Anterior cingulate cortex (tissue), 58 donors: ENCODE data around the gene ZDHHC7.

Experiments used
- DNase-seq, 58 donors: peaks; one replicate each; lab custom pipeline; 2025; lab: John Stamatoyannopoulos, UW

Gene ZDHHC7

DNA sequence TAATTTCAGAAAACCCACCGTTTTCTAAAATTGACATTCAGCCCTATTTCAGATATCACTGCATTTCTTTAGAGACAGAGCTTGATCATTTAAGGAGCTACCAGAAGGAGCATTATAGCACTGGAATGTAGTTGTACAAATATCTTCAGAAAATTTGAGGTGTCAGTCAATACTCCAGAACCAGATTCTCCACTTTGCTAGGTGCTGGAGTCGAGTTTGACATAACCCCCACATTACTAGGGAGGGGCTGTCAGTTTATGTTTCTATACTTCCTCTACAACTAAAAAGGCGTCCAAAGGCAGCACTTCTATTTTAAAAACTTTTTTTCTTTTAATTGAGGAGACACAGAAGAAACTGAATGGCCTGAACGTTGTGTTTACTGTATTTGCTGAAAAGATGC, 15.4 kb upstream of the ZDHHC7 start:
- DNase-seq, result no peak

DNA sequence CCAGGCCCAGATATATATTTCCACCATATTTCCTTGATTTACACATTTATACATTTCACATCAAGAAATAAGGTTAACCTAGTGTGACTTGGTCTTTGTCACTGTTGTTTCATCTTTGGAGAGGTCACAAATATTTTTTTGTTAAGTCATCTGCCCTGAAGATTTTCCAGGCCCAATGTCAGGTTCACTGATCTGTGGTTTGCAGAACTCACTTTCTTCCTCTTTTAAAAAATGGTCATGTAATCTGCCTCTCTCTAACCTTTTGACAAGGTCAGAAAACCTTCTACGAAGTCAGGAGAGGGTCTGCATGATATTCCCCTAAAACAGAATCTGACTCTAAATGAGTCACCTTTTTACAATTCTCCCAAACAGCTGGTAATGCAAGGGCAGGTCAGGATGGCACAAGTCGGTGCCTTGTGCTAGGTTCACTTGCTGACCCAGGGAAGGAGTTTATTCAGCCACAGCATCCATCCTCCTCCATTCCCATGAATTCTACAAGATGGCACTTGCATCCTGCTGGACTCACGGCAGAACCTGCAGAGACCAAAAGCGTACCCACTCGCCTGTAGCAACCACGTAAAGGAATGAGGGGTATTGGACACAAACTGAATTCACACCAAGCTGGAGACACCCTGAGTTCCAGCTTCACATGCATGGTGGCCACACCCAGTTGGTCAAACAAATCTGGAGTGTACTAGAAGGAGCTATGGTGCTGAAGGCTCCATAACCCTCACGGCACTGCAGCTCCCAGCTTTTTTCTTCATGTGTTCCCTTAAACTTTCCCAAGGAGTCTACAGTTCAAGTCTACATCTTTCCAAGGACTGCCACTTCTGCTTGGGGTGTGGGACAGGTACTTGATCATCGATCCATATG, 14.7 kb upstream of the ZDHHC7 start:
- no peak for DNase-seq

DNA sequence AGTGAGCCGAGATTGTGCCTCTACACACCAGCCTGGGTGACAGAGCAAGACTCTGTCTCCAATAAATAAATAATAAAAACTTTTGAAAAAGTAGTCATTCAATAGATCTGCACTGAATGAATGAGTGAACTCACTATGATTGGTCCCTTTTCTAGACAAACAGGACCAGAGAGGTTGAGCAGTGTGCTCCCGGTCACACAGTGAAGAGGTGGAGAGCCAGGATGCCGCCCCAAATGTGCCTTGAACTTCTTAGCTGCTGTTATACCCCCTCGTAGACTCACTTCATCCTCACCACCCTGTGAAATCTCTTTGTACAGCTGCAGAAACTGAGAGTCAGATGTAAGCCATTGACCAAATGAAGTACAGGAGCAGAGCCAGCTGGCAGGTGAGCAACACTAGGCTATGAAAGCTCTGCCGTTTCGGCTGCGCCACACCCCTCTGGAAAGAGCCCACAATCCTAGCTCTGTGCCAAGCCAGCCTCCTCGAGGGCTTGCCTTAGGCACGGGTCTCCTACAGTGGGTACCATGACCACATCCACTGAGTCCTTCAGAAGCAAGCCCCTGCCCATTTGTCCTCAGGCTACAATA, 8.4 kb upstream of the ZDHHC7 start:
- no peak for DNase-seq

DNA sequence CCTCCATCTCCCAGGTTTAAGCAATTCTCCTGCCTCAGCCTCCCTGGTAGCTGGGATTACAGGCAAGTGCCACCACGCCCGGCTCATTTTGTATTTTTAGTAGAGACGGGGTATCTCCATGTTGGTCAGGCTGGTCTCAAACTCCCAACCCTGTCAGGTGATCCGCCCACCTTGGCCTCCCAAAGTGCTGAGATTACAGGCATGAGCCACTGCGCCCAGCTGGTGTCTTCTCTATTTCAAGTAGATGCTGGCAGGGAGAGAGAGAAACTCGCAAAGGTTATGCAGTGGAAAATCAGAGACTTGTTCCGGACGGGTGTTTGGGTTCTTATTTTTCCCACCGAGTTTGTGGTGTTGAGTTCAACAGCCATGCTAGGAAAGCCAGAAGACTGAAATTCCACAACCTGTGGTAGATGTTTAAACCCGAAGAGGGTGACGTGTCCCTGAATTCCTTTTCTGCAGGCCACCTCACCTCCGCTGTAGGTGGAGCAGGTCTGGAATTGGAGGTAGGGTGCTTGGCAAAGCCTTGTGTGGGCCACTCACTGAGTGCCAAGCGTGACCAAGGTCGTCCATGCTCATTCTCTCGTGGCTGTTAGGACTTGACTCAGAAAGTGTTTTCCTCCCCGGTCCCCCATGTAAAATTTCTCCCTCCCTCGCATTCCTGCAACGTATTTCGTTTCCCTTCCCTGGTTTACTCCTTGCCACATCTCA, 7.3 kb upstream of the ZDHHC7 start:
- no peak for DNase-seq

DNA sequence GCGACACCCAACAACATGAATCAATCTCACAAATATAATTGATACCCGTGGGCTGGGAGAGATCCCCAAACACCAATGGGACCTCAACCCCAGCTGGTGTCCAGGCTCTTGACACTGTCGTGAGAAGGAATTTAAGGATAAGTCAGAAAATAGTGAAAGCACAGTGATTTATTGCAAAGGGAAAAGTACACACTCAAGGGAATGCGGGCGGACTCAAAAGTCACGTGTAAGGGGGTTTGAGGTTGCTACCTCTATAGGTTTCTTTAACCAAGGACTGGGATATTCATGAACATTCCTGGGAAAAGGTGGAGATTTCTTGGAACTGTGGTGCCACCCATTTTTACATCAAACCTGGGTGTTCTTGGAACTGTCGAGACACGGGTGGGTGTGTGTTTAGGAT, 6.3 kb upstream of the ZDHHC7 start:
- DNase-seq, result no peak

DNA sequence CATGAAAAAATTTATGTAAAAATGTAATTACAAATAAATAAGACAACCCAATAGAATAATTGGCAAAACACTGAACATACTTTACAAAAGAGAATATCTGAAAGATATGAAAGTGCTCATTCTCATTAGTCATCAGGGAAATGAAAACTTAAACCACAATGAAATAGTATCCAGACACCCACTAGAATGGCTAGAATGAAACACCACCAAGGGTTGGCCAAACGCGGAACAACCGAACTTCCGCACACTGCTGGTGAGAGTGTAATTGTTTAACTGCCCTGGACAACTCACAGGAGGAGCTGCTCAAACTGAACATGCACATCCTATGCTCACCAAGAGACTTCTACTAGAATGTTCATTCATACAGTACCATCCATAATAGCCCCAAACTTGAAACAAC, 5.8 kb upstream of the ZDHHC7 start:
- DNase-seq, result no peak

DNA sequence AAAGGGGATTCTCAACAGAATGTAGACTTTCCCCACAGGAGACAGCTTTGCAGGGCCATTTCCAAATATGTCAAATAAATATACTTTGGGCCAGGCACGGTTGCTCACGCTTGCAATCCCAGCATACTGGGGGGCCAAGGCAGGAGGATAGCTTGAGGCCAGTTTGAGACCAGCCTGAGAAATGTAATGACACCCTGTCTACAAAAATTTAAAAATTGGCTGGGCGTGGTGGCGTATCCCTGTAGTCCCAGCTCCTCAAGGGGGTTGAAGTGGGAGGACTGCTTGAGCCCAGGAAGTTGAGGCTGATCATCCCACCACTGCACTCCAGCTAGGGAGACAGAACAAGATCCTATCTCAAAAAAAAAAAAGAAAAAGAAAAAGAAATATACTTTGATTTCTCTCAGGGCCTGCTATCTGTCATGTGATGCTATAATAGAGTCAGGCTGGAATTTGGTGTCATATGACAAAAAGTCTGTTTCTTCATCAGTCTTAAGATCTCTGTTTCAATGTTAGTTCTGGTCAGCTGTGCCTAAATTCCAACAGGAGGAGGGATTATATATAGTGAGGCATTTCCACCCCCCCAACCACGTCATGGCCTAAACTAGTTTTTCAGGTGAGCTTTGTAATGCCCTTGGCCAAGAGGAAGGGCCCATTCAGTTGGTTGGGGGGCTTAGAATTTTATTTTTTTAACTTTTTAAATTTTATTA, 4.3 kb upstream of the ZDHHC7 start:
- DNase-seq, result no peak

DNA sequence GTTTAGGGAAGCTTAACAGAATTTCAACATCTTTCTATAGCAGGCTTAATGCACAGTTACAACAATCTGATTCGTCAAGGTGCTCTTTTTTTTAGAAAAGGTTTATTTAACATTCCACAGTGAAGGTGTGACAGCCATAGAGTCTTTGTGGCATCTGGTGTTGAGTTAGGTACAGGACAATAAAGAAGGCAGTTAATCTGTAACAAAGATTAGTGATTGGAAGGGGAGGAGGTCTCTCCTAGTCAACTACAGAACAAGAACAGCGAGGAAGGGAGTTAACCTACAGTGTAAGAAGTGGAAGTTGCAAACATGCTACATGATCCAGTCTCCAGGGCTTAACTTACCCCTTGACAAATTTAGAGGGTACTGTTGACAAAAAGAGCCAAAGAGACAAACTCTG, 3.0 kb upstream of the ZDHHC7 start:
- DNase-seq, result no peak

DNA sequence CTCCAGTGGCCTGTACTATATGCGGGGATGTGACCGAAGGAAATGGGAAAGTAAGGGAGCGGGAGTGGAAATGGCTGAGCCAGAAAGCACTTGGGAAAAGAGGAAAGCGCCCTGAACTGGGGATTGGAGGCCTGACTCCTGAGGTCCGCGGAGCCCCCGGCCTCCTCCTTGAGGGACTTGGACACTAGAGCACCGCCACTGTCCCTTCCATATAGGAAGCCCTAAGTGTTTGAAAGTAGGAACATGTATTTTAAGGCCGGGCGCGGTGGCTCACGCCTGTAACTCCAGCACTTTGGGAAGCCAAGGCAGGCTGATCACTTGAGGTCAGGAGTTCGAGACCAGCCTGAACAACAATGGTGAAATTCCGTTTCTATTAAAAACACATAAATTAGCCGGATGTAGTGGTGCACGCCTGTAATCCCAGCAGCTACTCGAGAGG, 530 bp upstream of the ZDHHC7 start:
- no peak for DNase-seq

DNA sequence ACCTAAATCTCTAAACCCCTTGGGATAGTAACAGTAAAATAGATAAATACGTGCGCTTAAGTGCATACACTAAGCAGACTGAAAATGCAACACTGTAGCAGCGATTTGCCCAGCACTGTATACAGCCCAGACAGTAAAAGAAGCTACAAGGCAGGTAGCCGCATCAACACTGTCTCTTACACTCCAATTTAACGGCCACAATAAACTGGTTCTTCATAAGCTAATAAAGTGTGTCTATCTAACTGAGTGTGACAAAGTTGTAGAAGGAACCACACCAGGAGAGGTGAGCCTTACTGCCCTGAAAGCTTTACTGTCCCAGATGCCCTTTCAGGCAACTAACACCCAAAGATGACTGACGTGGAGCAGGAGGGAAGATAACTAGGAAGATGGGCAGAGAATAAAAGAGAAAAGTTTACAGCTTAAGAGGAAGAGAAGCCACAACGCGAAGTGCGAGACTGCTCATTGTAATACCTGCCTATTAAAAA, 847 bp downstream of the ZDHHC7 start:
- DNase-seq, result no peak

DNA sequence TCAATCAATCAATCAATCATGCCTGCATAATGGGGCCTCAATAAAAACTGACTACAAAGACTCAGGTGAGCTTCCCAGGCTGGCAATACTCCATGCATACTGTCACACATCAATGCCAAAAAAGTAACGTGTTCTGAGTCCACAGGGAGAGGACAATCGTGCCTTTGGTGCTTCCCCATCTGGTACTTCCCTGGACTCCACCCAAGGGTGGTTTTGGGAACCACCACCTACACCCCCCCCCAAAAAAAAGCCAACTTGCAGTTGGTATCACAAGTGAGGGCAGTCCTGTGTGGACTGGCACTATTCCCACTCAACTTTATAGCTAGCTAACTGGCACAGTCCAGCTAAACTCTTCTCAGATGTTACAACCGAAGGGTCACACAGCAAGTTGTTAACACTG, 3.1 kb downstream of the ZDHHC7 start:
- no peak for DNase-seq

DNA sequence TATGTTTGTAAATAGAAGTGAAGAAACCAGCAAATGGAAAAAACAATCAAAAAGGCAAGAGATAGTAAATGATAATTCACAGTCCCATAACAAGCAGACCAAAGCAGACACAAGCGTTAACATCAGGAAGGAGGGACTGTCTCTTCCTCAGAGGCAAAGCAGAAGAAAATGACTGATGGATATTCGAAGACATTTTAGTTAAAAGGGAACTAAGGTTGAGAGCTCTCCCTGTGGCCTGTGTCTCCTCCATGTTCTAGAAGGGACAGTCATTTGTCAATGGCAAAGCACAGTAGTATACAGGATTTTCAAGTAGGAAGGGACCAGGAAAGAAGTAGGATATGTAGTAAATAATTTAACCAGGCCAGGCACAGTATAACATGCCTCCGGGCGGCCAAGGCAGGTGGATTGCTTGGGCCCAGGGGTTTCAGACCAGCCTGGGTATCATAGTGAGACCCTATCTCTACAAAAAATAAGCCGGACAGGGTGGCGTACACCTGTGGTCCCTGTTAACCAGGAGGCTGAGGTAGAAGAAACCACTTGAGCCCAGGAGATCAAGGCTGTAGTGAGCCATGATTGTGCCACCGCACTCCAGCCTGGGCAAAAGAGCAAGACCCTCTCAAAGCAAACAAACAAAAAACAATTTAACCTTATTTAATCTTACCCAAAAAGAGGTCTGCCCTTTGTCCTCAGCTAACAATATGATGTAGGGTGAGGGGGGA, 3.7 kb downstream of the ZDHHC7 start:
- no peak for DNase-seq

DNA sequence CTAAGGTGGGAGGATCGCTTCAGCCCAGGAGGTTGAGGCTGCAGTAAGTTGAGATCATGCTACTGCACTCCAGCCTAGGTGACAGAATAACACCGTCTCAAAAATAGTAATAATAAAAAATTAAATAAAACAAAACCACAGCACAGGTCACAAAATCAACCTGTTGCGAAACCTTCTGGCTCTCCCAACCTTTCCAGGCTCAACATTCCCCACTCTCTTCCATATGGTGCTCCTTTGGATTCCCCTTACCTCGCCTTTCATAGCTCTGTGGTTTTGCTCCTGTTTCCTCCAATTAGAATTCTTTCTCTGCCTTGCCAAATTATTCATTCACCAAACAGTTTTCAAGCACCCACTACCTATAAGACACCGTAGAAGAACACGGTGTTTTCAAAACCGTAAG, 4.7 kb downstream of the ZDHHC7 start:
- DNase-seq, result no peak

DNA sequence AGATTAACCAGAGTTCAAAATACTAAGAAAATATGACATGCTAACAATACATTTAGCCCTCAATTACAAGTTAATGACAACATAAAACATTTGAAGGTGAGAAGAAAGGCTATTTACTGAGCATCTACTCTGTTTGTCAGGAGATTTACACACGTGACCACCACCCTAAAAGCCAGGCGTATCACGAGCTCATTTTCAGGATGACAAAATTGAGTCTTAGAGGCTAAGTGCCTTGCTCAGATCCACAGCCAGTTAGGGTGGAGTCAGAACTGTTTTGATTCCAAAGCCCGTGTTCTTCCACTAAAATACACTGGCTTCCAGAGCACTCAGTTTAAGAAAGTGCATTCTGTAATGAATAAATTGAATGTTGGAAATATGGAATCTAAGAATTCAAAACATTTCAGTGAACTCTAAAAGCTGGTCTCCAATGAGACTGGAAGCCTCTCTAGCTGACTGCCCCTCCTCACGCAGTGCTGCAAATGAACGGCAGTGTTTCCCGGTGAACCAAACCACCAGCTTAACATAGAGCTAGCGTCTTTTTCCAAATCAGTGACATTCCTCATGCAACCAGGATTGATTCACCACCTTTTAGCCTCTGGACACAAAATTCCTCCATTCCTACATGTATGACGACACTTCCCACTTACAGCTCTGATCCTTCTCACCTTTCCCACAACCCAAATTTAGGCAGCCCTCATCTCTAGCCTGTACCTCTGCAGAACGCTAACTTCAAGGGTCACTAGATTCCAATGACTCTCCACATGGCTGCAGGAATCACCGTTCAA, 5.9 kb downstream of the ZDHHC7 start:
- DNase-seq, result no peak

DNA sequence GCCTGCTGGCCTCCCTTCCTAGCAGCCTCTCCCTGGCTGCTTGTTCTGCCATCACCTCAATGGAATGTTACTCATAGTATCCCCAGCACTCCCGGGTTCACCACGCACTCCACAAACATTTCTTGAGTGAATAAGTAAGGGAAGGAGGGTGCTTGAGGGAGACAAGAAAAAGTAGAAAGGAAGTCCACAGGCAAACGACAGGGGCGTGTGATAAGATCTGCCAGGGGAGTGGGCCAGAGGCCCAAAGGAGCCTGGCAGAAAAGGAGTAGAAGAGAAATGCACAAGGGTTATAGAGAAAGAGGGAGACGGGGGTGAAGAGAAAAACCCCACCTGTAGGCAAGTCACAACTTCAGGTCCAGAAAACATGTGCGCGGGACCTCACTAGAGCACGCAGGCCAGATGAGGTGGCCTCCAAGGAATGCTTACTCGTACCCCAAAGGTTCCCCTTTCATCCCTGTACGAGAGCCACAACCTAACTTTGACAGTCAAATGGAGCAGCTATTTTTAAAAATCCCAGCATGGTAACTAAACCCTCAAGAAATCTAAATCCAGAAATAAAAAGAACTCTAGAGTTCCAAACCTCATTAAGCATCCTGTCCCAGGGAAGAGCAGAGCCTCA, 6.6 kb downstream of the ZDHHC7 start:
- DNase-seq, result no peak

DNA sequence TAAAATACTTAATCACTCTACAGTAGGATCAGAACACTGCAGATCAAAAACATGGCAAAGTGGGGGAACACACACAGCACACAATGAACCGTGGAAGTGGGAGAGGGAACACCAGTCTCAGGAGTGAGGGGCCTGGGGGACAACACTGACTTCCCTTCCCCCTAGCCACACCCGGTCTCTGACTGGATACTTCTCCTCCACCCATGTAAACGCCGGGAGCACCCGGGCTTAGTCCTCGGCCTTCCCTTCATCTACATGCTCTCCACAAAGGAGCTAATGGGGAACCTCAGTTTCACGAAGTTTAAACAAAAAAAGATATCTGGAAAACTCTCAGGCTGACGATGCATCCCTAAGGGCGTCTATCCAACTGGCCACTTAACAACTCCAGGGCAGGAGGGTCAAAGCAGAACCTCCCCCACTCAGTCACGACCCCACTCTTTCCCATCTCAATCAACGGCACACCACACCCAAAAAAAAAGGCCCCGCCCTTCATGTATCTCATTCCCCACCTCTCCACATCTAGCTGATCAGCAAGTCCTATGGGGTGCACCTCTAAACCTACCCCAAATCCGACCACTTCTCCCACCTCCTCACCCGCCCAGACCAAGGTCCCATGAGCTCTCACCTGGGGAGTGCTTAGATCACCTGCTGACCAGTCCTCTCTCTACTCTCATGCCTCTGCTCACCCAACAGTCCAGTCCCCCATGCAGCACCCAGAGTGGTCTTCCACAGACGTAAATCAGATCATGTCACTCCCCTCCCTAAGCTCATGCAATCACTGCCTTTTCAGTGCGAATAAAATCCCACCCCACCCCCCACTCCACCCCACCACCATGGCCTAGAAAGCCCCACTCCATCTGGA, 7.4 kb downstream of the ZDHHC7 start:
- no peak for DNase-seq

DNA sequence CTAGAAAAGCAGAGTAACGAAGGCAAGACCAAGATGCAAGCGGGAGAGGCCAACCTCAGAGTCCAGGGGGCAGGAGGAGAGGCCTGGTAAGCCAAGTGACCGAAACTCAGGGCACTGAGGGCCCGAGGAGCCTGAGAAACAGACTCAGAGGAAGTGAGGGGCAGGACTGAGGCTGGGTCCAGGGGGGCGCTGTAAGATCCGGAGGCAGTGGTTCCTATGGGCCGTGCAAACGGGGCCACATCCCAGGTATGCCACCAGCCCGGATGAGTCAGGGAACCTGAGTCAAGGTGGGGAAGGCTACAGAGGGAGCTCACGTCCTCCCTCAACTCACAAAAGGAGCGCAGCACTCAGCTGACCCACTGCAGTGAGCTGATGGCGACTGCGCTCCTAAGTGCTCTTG, 8.3 kb downstream of the ZDHHC7 start:
- no peak for DNase-seq

DNA sequence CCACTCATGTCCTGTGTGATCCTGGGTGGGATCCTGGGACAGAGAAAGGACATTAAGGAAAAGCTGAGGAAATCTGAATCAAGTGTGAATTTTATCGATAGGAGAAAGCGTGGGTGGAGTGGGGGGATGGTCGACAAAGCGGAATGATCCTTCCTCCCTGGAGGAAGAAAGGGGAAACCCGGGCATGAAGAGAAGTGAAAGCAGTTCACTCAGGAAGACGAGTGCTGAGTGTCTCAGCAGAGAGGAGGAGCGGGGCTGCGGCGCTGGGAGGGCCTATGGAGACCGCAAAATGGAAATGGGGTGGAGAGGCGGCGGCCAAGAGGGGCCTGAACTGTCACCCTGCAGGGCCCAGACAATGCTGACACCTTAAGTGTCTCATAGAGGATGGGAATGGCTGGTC, 8.7 kb downstream of the ZDHHC7 start:
- DNase-seq, result peak in 7 of 58 donors; percentile 14 to 46 (median 16)
